MCF 10A (cell line): ENCODE results near the gene ARHGAP8. TPM values are rescaled to one million over a fixed set of nuclear protein-coding genes. Genes with fewer than 3 reads are reported as not detected.

Experiments used
- BruUV-seq: library from RNA; stranded (reverse); fragments of 400-500 nt; replicated peaks from 2 replicates; lab custom pipeline; 2021; lab: Mats Ljungman, UMichigan
- CTCF ChIA-PET: fragments of 300-600 bp; sonication (Branson Sonifier 250); formaldehyde crosslinking; extraction: SDS; loops from one replicate; lab custom pipeline; 2021; ENCODE audit warnings: antibody characterized with exemption, inconsistent platforms; lab: Yijun Ruan, JAX
- POLR2A ChIA-PET: fragments of 300-600, 350-650 bp; sonication (Branson Sonifier 250); formaldehyde crosslinking; extraction: SDS; loops from one replicate; lab custom pipeline; 2020; ENCODE audit warnings: antibody characterized with exemption, inconsistent platforms; lab: Yijun Ruan, JAX
- DNase-seq: peaks from one replicate; pipeline ENCODE4 v3.0.0-alpha.2; 2018; ENCODE audit not compliant: unreplicated experiment
- H3K27ac Mint-ChIP-seq: one replicate; pipeline ENCODE4 v1.8.0; 2022; ENCODE audit warnings: mild to moderate bottlenecking, low read depth, mixed read lengths; ENCODE audit not compliant: unreplicated experiment
- H3K27me3 Mint-ChIP-seq: one replicate; pipeline ENCODE4 v1.8.0; 2022; ENCODE audit warnings: mixed read lengths; ENCODE audit not compliant: insufficient read depth, unreplicated experiment
- H3K36me3 Mint-ChIP-seq: one replicate; pipeline ENCODE4 v1.8.0; 2022; ENCODE audit warnings: mild to moderate bottlenecking, moderate library complexity, mixed read lengths; ENCODE audit not compliant: insufficient read depth, unreplicated experiment
- H3K4me1 Mint-ChIP-seq: one replicate; pipeline ENCODE4 v1.8.0; 2022; ENCODE audit warnings: mixed read lengths; ENCODE audit not compliant: insufficient read depth, unreplicated experiment
- H3K4me3 Mint-ChIP-seq: one replicate; pipeline ENCODE4 v1.8.0; 2022; ENCODE audit warnings: mild to moderate bottlenecking, moderate library complexity, mixed read lengths; ENCODE audit not compliant: unreplicated experiment
- H3K9me3 Mint-ChIP-seq: one replicate; pipeline ENCODE4 v1.8.0; 2022; ENCODE audit warnings: mixed read lengths; ENCODE audit not compliant: unreplicated experiment
- CTCF ChIP-seq: fragments of 200-600 bp; IDR thresholded peaks from one replicate; pipeline ENCODE4 v1.8.0; 2022; ENCODE audit warnings: antibody characterized with exemption, mild to moderate bottlenecking; ENCODE audit not compliant: unreplicated experiment
- intact Hi-C: fragments of 100-400 bp; cut with micrococcal nuclease; formaldehyde crosslinking; loops from 2 replicates; pipeline ENCODE4 v1.14.1; 2022
- total RNA-seq: library from RNA; stranded (reverse); gene quantifications from 2 replicates; pipeline ENCODE4 v1.2.3, GENCODE V29; 2022

Gene ARHGAP8
- total RNA-seq, 1 experiment from 2014 or later = 18.6 TPM

GRCh38 chr22:44839061-44839460, 86.7 kb downstream of the ARHGAP8 start:
- POLR2A ChIA-PET = no interaction called here
- CTCF ChIA-PET = interaction anchor here (1.0 kb wide), 1 partner anchor 12 kb away, joined by 3 read pairs; no protein-coding TSS in a partner anchor
- no peak for DNase-seq
- no peak for TF ChIP-seq CTCF
- Mint-ChIP-seq H3K27ac (no peak overlapping the region), H3K36me3 (peaks cover 6% of the 10 kb centered on the region), H3K4me1 (no peaks in the 10 kb centered on the region), H3K4me3 (no peak overlapping the region), H3K9me3 (peaks cover 9% of the 10 kb centered on the region), H3K27me3 (no peaks in the 10 kb centered on the region)
- no TSS peak for BruUV-seq
- intact Hi-C loops = no loop called here

DNA sequence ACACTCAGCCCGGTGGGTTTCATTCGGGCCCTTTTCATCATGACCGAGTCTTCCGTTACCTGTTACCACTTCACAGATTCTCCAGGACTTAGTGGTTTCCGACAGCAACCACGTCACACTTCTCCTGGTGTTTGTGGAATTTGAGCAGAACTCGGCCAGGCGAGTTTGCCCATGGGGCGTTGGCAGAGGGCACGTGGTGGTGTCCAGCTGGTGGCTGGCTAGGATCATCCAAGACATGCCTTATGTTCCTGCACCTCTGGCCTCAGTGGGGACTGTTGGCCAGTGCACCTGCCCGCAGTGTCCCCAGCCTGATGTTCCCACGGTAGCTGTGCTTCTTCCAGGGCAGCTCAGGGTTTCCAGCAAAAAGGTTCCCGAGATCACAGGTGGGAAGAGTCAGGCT, 87.3 kb downstream of the ARHGAP8 start:
- intact Hi-C loops = no loop called here

DNA sequence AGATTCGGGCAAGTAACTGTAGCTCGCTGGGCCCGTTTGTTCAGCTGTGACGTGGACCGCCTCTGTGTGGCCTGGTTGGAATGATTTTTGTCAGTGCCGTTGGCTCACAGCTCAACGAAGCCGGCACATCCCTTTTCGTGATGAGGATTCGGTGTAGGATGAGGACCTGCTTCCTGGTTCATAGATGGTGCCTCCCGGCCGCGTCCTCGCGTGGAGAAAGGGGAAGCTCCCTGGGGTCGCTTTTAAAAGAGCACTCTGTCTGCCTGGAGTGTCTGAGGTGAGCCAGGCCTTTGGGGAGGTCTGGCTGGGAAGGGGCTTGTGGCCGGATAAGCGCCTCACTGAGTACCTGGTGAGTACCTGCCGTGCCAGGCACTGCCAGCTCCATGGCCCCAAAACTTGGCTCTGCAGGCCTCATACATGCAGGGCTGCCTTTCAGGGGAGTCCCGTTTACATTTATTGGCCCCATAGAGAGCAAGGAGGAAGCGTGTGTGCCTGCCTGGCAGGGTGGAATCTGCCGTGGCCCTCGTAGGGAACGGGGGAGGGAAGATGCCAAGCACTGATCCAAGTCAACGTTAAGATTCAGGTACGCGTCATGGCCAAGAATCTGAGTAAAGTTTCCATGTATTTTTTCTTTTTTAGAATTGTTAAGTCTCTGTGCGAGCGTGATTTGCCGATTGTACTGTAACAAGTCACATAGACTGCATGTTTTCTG, 88.4 kb downstream of the ARHGAP8 start:
- intact Hi-C loops = no loop called here
- BruUV-seq = no TSS peak
- no peak for TF ChIP-seq CTCF
- no peak overlapping the region for H3K27ac Mint-ChIP-seq
- POLR2A ChIA-PET = no interaction called here
- H3K9me3 Mint-ChIP-seq = peaks cover 4% of the 10 kb centered on the region
- no peak overlapping the region for H3K4me3 Mint-ChIP-seq
- no peaks in the 10 kb centered on the region for H3K27me3 Mint-ChIP-seq
- CTCF ChIA-PET = interaction anchor here (0.6 to 1.0 kb wide), 2 partner anchors 20 to 137 kb away, joined by 3 to 6 read pairs; no protein-coding TSS in a partner anchor
- DNase-seq = no peak
- no peaks in the 10 kb centered on the region for H3K4me1 Mint-ChIP-seq
- peaks cover 6% of the 10 kb centered on the region for H3K36me3 Mint-ChIP-seq

More for the DNA sequence above, 87.3 kb downstream of the ARHGAP8 start:
- Mint-ChIP-seq H3K36me3 (peaks cover 6% of the 10 kb centered on the region), H3K27me3 (no peaks in the 10 kb centered on the region), H3K9me3 (peaks cover 6% of the 10 kb centered on the region), H3K27ac (no peak overlapping the region), H3K4me1 (no peaks in the 10 kb centered on the region), H3K4me3 (no peak overlapping the region)
- ChIA-PET POLR2A (no interaction called here), CTCF (no interaction called here)
- no TSS peak for BruUV-seq
- TF ChIP-seq CTCF = no peak
- DNase-seq = no peak

DNA sequence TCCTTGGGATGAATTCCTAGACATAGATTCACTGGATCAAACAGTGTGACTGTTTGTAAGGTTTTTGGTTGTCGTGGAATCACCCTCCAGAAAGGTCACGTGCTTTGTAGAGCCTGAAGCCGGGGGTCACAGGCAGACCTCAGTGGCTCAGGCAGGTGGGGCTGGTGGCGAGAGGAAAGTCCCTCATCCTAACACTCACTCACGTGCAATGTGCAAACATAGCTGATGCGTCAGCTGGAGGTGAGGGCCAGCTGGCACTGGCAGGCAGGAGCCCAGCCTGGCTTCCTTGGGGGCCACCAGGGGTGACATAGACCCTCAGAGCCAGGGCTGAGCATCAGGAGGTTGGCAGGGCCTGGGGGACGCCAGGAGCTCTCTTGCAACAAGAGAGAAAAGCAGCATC, 90.0 kb downstream of the ARHGAP8 start:
- Mint-ChIP-seq H3K4me3 (no peak overlapping the region), H3K27ac (no peak overlapping the region), H3K9me3 (no peaks in the 10 kb centered on the region), H3K27me3 (no peaks in the 10 kb centered on the region), H3K36me3 (no peaks in the 10 kb centered on the region), H3K4me1 (no peaks in the 10 kb centered on the region)
- TF ChIP-seq CTCF = no peak
- POLR2A ChIA-PET = no interaction called here
- BruUV-seq = no TSS peak
- intact Hi-C loops = no loop called here
- DNase-seq = no peak
- CTCF ChIA-PET = interaction anchor here (0.6 kb wide), 1 partner anchor 13 kb away, joined by 3 read pairs; no protein-coding TSS in a partner anchor
